Stimulated activated CD4-positive, alpha-beta T cell treated with anti-CD3 and anti-CD28 coated beads, Interleukin-2, amount 100 ng/mL, for 24 hours (primary cell): ENCODE data around the gene GON4L.
"Not testable (repeated sequence)": the region's sequence is repeated elsewhere in the genome, so short reads cannot be mapped to it uniquely, and the experiment has no call there.

ENCODE experiments used
- DNase-seq, 2 donors: peaks; one replicate each; pipeline ENCODE4 v3.0.0-alpha.2; 2020

The GON4L gene

GRCh38 chr1:155856975-155857930 lies at the start of gene GON4L:
Gene GON4L (minus strand): TSS chr1:155857214. CDS start chr1:155853780, 3,434 bp downstream.
- peak; percentile 89 for DNase-seq

- DNase-seq: no peak
Measured at GRCh38 chr1:155904261-155904660, 47.2 kb upstream of the GON4L start.

GRCh38 chr1:155900161-155900560 lies 43.1 kb upstream of the GON4L start:
- DNase-seq: no peak

- no peak for DNase-seq
Measured at GRCh38 chr1:155899683-155900082, 42.7 kb upstream of the GON4L start.

GRCh38 chr1:155898888-155899287 lies 41.9 kb upstream of the GON4L start:
- no peak for DNase-seq

- no peak for DNase-seq
Measured at GRCh38 chr1:155897746-155898145, 40.7 kb upstream of the GON4L start.

- DNase-seq: not testable (repeated sequence)
Measured at GRCh38 chr1:155896476-155896875, 39.5 kb upstream of the GON4L start.

GRCh38 chr1:155895617-155896016 lies 38.6 kb upstream of the GON4L start:
- not testable (repeated sequence) for DNase-seq

GRCh38 chr1:155893389-155894142 lies 36.6 kb upstream of the GON4L start:
- no peak for DNase-seq

GRCh38 chr1:155892796-155893195 lies 35.8 kb upstream of the GON4L start:
- no peak for DNase-seq

GRCh38 chr1:155890251-155890650 lies 33.2 kb upstream of the GON4L start:
- DNase-seq: no peak

GRCh38 chr1:155889566-155889965 lies 32.6 kb upstream of the GON4L start:
- DNase-seq: no peak

GRCh38 chr1:155888481-155888880 lies 31.5 kb upstream of the GON4L start:
- DNase-seq: no peak

- DNase-seq: no peak
Measured at GRCh38 chr1:155884982-155885381, 28.0 kb upstream of the GON4L start.

GRCh38 chr1:155884031-155884960 lies 27.3 kb upstream of the GON4L start:
- no peak for DNase-seq

- DNase-seq: no peak
Measured at GRCh38 chr1:155882766-155883165, 25.8 kb upstream of the GON4L start.

- DNase-seq: no peak
Measured at GRCh38 chr1:155882235-155882634, 25.2 kb upstream of the GON4L start.

- DNase-seq: no peak
Measured at GRCh38 chr1:155880950-155881349, 23.9 kb upstream of the GON4L start.

GRCh38 chr1:155880251-155880650 lies 23.2 kb upstream of the GON4L start:
- no peak for DNase-seq

GRCh38 chr1:155877945-155878344 lies 20.9 kb upstream of the GON4L start:
- DNase-seq: no peak

- no peak for DNase-seq
Measured at GRCh38 chr1:155873860-155874259, 16.8 kb upstream of the GON4L start.

GRCh38 chr1:155872527-155872926 lies 15.5 kb upstream of the GON4L start:
- DNase-seq: no peak

GRCh38 chr1:155871390-155871789 lies 14.4 kb upstream of the GON4L start:
- DNase-seq: no peak
